Osteoblast (primary cell): Measurements from ENCODE around the gene TOM1L2. TPM values are rescaled to one million over a fixed set of nuclear protein-coding genes. Genes with fewer than 3 reads are reported as not detected.

ENCODE experiments used
- DNase-seq: peaks from one replicate; pipeline ENCODE4 v3.0.0; 2011; ENCODE audit warnings: low spot score, mixed read lengths; ENCODE audit not compliant: insufficient read length; ENCODE audit errors: missing footprints
- H2AFZ ChIP-seq: 2 replicates; pipeline ENCODE4 v1.6.0; 2011; ENCODE audit warnings: mild to moderate bottlenecking, low read length
- H3K27ac ChIP-seq: 2 replicates; pipeline ENCODE4 v1.5.1; 2011; ENCODE audit warnings: mild to moderate bottlenecking, low read depth, low read length, moderate library complexity
- H3K27me3 ChIP-seq: 2 replicates; pipeline ENCODE4 v1.6.0; 2012; ENCODE audit warnings: mild to moderate bottlenecking, control low read depth, inconsistent platforms, low read length, moderate library complexity; ENCODE audit not compliant: insufficient read depth
- H3K36me3 ChIP-seq: 2 replicates; pipeline ENCODE4 v1.5.1; 2011; ENCODE audit warnings: mild to moderate bottlenecking, low read length, control low read depth, moderate library complexity; ENCODE audit not compliant: insufficient read depth
- H3K4me1 ChIP-seq: 2 replicates; pipeline ENCODE4 v1.5.1; 2011; ENCODE audit warnings: mild to moderate bottlenecking, low read length, control low read depth, moderate library complexity; ENCODE audit not compliant: insufficient read depth
- H3K4me2 ChIP-seq: 2 replicates; pipeline ENCODE4 v1.6.0; 2011; ENCODE audit warnings: mild to moderate bottlenecking, low read length; ENCODE audit not compliant: insufficient read depth
- H3K4me3 ChIP-seq: fragments of 200-600 bp; sonication (generic); 3 replicates; pipeline ENCODE4 v1.5.1; 2012; ENCODE audit warnings: mild to moderate bottlenecking, low read length, inconsistent platforms; ENCODE audit not compliant: insufficient read depth
- H3K79me2 ChIP-seq: 2 replicates; pipeline ENCODE4 v1.6.0; 2012; ENCODE audit warnings: mild to moderate bottlenecking, low read length, control low read depth, inconsistent platforms; ENCODE audit not compliant: insufficient read depth
- H3K9me3 ChIP-seq: 2 replicates; pipeline ENCODE4 v1.5.1; 2011; ENCODE audit warnings: low read depth, low read length, control low read depth
- H4K20me1 ChIP-seq: 2 replicates; pipeline ENCODE4 v1.6.0; 2012; ENCODE audit warnings: mild to moderate bottlenecking, low read length, control low read depth; ENCODE audit not compliant: insufficient read depth
- CTCF ChIP-seq: IDR thresholded peaks from 2 replicates; pipeline ENCODE4 v1.5.1; 2011; ENCODE audit warnings: mild to moderate bottlenecking, low read depth, low read length, moderate library complexity; ENCODE audit errors: extremely low read depth
- total RNA-seq: library from RNA; depleted of rRNA; stranded (reverse); fragments of >200 nt; gene quantifications from 2 replicates; pipeline ENCODE4 v1.2.3, GENCODE V29; 2012

The TOM1L2 gene
- total RNA-seq, 1 donor: 38.7 TPM

- Histone ChIP-seq H2AFZ (no peak overlapping the region), H3K9me3 (no peaks in the 10 kb centered on the region), H3K27me3 (no peaks in the 10 kb centered on the region), H3K4me3 (no peak overlapping the region), H3K36me3 (no peaks in the 10 kb centered on the region), H4K20me1 (peaks cover 22% of the 10 kb centered on the region), H3K27ac (no peak overlapping the region), H3K4me2 (no peak overlapping the region), H3K4me1 (peaks cover 54% of the 10 kb centered on the region), H3K79me2 (peaks cover 80% of the 10 kb centered on the region)
- no peak for TF ChIP-seq CTCF
- no peak for DNase-seq
Observed at GRCh38 chr17:17944743-17945142, 27.5 kb downstream of the TOM1L2 start.

- Histone ChIP-seq H4K20me1 (peaks cover 20% of the 10 kb centered on the region), H3K36me3 (no peaks in the 10 kb centered on the region), H3K27me3 (no peaks in the 10 kb centered on the region), H3K4me3 (no peak overlapping the region), H3K4me2 (no peak overlapping the region), H3K4me1 (peaks cover 55% of the 10 kb centered on the region), H3K27ac (no peak overlapping the region), H3K79me2 (peaks cover 76% of the 10 kb centered on the region), H2AFZ (no peak overlapping the region), H3K9me3 (no peaks in the 10 kb centered on the region)
- no peak for DNase-seq
- no peak for TF ChIP-seq CTCF
Observed at GRCh38 chr17:17944242-17944641, 28.0 kb downstream of the TOM1L2 start.

GRCh38 chr17:17943281-17943984, 28.8 kb downstream of the TOM1L2 start:
- peak overlapping the region; percentile 40 for H3K27ac ChIP-seq
- no peak for DNase-seq
- peak overlapping the region; percentile 63 for H3K4me2 ChIP-seq
- H4K20me1 ChIP-seq: peaks cover 16% of the 10 kb centered on the region
- peaks cover 76% of the 10 kb centered on the region for H3K79me2 ChIP-seq
- H3K4me3 ChIP-seq: peak overlapping the region; percentile 28
- peaks cover 54% of the 10 kb centered on the region for H3K4me1 ChIP-seq
- H3K36me3 ChIP-seq: no peaks in the 10 kb centered on the region
- no peaks in the 10 kb centered on the region for H3K27me3 ChIP-seq
- no peak for TF ChIP-seq CTCF
- no peak overlapping the region for H2AFZ ChIP-seq
- no peaks in the 10 kb centered on the region for H3K9me3 ChIP-seq

GRCh38 chr17:17942846-17943245, 29.4 kb downstream of the TOM1L2 start:
- H3K79me2 ChIP-seq: peaks cover 78% of the 10 kb centered on the region
- H3K27me3 ChIP-seq: no peaks in the 10 kb centered on the region
- H3K27ac ChIP-seq: peak overlapping the region; percentile 40
- no peaks in the 10 kb centered on the region for H3K36me3 ChIP-seq
- no peak for DNase-seq
- H3K4me2 ChIP-seq: peak overlapping the region; percentile 63
- peaks cover 54% of the 10 kb centered on the region for H3K4me1 ChIP-seq
- peaks cover 17% of the 10 kb centered on the region for H4K20me1 ChIP-seq
- H3K4me3 ChIP-seq: peak overlapping the region; percentile 28
- H3K9me3 ChIP-seq: no peaks in the 10 kb centered on the region
- no peak for TF ChIP-seq CTCF
- H2AFZ ChIP-seq: no peak overlapping the region
